TTC549 (cell line): ENCODE data around the gene AP1M2.
A peak's percentile ranks its signal among the peaks of the same experiment; 100 is the strongest.
"Not testable (repeated sequence)": the region's sequence is repeated elsewhere in the genome, so short reads cannot be mapped to it uniquely, and the experiment has no call there.

Experiments
- FAIRE-seq: peaks from 2 replicates; lab custom pipeline; 2012; peaks lifted over from hg19 to GRCh38; lab: Jason Lieb, UNC

The AP1M2 gene

DNA sequence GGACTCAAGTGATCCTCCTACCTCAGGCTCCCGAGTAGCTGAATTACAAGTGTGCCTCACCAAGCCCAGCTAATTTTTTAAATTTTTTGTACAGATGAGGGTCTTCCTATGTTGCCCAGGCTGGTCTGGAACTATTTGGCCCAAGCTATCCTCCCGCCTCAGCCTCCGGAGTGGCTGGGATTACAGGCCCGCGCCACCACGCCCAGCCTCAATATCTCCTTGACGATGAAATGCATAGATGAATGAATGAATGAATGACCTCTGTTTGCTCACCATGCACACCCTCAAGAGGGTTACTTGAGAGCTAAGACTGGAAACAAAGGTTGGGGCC is 14.9 kb upstream of the AP1M2 start:
- FAIRE-seq: no peak

DNA sequence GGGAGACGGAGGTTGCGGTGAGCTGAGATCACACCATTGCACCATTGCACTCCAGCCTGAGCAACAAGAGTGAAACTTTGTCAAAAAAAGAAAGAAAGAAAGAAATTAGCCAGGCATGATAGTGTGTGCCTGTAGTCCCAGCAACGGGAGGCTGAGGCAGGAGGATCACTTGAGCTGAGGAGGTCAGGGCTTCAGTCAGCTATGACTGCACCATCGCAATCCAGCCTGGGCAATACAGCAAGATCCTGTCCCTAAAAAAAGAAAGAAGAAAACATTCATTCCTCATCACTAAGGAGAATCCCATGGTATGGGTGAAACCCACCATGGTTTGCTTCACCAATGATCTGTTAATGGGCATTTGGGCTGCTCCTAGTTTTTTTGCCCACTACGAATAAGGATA is 13.0 kb upstream of the AP1M2 start:
- no peak for FAIRE-seq

DNA sequence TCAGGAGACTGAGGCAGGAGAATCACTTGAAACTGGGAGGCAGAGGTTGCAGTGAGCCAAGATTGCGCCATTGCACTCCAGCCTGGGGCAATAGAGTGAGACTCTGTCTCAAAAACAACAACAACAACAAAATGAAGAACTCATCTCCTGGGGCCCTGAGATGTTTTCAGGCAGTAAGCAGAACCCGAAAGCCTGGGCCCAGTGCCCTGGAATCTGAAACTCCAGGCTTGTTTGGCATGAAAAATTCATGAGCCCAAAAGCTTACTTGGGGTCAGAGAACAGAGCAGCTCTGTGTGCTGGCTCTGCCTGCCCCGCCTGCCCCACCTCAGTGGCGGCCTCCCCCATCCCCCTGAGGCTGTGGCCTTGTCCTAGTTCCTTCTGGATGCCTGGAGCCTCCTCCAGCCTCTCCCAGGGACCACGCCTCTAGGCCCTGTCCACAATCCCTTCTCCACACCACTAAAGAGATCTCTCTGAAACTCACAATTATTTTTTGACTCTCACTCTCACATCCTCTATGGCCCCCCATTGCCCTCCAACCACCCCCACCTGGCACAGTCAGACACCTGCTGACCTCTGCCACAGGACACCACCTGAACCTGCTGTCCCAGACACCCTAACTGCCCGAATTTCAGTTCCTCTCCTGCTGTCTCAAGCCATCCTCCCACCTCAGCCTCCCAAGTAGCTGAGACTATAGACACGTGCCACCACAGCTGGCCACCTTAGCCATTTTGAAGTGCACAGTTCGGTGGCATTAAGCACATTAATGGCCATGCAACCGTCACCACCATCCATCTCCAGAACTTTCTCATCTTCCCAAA is 6.9 kb upstream of the AP1M2 start:
- FAIRE-seq: no peak

DNA sequence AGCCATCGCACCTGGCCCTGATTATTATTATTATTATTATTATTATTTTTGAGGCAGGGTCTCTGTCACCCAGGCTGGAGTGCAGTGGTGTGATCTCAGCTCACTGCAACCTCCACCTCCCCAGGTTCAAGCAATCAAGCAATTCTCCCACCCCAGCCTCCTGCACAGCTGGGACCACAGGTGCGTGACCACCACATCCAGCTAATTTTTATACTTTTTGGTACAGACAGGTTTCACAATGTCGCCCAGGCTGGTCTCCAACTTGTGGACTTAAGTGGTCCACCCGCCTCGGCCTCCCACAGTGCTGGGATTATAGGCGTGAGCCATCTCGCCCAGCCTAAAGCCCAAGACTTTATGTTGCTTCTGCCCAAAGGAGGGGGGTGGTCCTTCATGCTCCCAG is 6.0 kb upstream of the AP1M2 start:
- no peak for FAIRE-seq

DNA sequence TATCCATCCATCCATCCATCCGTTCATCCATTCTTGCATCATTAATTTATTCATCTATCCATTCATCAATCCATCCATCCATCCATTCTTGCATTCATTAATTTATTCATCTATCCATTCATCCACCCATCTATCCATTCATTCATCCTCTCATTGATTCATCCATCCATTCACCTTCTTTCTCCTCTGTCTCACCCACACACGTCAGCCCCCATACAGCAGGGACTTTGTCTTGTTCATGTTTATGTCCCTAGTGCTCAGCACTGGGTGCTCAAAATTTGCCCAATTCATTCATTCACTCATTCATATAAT is 683 bp upstream of the AP1M2 start:
- FAIRE-seq: no peak

DNA sequence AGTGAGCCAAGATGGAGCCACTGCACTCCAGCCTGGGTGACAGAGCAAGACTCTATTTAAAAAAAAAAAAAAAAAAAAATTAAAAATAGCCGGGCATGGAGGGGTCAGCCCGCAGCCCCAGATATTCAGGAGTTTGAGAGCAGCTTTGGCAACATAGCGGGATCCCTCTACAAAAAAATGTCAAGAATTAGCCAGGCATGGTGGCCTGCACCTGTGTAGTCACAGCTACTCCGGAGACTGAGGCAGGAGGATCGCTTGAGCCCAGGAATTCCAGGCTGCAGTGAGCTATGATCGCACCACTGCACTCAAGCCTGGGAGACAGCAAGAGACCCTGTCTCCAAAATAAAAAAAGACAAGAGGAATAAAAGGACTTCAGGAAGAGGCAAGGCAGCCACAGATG is 716 bp downstream of the AP1M2 start:
- FAIRE-seq: no peak

DNA sequence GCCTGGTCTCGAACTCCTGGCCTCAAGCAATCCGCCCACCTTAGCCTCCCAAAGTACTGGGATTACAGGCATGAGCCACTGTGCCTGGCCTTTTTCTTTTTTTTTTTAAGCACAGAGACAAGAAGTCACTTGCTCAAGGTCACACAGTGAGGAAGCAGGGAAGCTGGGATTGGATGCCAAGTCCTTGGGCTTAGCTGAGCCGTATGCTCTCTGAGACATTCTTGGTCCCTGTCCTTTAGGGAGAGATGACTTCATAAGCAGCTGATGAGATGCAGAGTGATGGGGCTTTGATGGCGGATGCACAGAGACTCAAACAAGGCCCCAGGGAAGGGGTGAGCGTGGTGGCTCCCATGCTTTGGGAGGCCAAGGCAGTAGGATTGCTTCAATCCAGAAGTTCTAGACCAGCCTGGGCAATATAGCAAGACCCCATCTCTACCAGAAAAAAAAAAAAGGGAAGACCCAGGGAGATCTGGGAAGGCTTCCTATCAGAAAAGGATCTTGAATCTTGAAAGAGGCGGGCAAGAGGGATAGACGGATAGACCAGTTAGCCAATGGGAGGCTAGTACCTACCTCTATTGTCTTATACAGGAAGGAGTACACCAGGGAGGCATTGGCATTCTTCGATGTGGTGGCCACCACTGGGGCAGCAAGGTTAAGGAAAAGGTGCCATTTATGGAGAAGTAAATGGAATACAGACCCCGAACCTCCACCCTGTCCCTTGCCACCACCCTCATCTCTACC is 3.9 kb downstream of the AP1M2 start:
- no peak for FAIRE-seq

DNA sequence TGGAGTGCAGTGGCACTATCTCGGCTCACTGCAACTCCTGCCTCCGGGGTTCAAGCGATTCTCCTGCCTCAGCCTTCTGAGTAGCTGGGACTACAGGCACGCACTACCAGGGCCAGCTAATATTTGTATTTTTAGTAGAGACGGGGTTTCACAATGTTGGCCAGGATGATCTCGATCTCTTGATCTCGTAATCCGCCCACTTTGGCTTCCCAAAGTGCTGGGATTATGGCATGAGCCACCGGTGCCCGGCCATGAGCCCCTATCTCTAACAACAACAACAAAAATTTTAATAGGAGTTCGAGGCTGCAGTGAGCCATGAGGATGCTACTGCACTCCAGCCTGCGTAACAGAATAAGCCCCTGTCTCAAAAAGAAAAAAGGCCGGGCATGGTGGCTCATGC is 5.0 kb downstream of the AP1M2 start:
- FAIRE-seq: no peak

DNA sequence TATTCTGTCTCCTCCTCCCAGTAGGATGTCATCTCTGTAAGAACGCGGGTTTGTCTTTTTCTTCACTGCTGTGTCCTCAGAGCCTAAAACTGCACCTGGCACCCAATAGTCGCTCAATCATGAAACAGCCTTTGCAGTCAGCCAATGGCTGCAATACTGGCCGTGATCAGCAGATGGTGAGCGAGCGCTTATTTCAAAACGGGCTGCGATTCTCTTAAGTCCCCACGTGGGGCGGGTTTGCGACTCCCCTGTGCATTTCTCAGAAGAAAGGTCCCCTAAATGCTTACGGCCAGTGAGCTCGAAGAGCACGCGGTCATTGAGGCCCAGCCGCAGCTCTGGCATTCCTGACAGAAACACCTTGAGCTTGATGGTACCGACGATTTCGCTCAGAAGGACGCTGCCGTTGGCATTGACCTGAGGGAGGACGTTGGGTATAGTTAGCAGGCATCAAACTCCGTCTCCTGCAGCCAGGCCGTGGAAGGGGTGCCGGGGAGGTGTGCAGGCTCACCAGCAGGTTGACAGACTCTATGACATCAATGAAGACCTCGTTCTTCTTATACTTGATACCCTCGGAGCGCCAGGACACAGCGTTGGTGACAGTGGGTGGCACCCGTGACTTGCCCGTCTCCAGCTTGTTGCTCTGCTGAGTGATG is 6.0 kb downstream of the AP1M2 start:
- FAIRE-seq: peak; percentile 58

DNA sequence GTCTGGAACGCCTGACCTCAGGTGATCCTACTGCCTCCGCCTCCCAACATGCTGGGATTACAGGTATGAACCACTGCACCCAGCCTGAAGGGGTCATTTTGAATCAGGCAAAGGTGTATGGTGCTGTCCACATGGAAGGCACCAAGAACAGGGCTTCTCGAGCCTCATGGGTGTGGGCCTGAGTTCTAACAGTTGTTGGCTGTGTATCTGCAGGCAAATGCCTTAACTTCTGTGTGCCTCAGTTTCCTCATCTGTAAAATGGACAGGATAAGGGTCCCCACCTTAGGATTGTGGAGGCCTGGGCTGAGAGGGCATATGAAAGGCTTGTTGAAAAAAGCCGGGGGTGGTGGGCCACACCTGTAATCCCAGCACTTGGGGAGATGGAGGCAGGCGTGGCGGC is 9.2 kb downstream of the AP1M2 start:
- no peak for FAIRE-seq

DNA sequence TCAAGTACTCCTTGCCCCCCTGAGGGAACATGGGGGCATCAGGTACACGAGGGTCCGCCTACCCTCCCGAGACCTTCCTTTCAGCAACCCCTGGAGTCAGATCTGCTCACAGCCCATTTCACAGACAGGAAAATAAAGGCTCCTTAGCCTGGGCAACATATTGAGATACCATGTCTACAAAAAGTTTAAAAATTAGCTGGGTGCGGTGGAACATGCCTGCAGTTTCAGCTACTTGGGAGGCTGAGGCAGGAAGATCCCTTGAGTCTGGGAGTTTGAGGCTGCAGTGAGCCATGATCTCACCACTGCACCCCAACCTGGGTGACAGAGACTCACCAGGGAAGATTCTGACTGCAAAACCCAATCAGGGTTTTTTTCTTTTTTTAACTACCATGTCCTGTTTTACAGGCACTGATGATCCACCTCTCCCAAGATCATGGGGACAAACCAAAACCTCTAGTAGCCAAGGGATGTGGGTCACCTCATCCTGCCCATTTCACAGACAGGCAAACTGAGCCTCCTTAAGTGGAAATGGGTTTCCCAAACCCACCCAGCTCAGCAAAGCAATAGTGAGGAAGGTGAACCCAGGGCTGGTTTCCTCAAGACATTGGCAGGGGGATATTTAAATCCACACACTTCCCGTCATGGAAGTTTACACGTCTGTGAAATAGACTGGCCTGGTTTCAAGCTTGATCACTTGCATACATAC is 11.9 kb downstream of the AP1M2 start:
- FAIRE-seq: no peak

DNA sequence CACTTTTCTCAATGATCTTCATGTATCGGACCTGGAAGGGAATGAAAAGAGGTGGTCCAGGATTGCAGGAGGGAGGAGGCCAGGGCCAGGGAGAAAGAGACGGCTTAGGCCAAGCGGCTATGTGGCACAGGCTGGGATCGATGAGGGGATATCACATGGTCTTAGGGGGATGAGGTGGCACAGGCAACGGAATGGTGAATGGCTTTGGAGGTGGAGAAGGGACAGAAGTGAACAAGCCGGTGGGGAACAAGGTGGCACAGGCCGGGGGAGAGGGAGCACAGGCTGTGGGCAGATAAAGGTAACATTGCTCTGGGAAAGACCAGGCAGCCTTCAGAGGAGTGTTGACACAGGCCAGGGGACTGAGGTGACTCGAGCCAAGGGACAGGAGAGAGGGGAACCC is 12.7 kb downstream of the AP1M2 start:
- FAIRE-seq: no peak

DNA sequence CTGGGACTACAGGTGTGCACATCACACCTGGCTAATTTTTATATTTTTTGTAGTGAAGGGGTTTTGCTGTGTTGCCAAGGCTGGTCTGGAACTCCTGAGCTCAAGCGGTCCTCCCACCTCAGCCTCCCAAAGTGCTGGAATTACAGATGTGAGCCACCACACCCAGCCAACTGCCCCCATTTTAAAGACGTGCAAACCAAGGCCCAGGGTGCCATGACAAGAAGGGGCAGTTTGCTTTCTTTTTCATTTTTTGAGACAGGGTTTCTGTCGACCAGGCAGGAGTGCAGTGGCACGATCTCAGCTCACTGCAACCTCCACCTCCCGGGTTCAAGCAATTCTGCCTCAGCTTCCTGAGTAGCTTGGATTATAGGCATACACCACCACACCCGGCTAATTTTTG is 13.3 kb downstream of the AP1M2 start:
- not testable (repeated sequence) for FAIRE-seq

DNA sequence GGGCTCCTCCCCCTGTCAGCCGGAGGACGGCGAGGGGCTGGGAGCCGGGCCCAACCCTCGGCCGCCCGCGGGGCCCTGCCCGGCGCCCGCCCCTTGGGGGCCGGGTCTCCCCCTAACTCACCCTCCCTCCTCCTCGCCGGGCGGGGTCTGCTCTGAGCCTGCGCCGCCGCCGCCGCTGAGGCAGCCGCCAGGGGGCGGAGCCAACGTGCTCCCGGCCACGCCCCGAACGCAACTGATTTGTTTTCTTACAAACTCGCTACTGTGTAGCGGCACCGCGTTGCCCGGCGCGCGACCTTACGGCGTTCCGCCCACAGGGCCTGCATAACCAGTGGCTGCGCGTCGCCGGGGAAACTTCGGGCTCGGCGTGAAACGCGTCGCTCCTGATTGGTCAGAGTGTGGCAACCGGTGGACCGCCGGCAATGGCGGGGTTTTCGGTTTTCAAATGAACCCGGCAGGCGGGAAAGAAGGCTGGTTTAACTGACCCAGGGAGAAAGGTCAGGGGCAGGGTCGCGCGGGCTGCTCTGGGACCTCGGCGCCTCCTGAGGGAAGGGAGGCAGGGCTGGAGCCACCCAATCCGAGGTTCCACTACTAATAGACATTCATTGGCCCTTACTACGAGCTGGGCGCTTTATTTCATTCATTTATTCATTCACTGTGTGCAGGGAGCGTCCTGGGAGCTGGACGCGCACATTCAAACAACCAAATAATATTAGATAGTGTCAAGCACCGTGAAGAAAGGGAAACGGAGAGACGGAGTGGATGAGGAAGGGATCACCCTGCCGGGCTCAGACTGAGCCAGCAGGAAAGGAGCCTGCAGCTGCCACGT is 18.1 kb downstream of the AP1M2 start, which contains the start of gene CDKN2D:
TSS of gene CDKN2D (minus strand) at position 154 of the 826 bp plus-strand sequence. CDS start 326 bp downstream, outside the sequence.
- peak; percentile 91 for FAIRE-seq

DNA sequence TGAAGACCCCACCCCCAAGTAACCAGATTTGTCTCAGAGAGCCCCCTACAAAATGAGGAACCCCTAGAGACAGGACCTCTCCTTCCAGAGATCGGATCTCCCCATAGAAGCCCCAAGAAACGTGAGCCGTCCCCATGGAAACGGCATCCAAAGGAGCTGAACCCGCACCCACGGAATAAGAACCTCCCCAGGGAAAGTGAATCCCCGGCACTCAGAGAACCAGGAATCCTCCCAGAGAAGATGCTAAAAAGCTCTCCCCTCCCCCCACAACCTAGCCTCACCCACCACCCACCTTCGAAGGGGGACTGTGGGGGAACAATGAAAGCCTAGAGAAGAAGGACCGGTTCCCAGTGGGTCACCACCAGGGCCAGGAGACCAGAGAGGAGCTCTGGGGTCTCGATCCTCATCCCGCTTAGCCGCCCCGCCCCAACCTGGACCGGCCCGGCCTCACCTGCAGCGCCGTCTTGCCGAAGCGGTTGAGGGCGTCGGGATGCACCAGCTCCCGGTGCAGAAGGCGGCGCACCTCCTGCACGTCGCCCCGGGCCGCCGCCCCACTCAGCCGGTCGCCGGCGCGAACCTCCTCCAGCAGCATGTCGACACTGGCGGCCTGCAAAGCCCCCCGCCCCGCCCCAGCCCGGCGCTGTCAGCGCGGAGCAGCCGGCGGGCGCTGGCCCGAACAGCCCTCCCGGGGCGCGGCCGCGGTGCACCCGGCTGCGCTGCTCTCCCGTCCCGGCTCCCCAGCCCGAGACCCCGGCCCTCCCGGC is 18.9 kb downstream of the AP1M2 start:
- no peak for FAIRE-seq

DNA sequence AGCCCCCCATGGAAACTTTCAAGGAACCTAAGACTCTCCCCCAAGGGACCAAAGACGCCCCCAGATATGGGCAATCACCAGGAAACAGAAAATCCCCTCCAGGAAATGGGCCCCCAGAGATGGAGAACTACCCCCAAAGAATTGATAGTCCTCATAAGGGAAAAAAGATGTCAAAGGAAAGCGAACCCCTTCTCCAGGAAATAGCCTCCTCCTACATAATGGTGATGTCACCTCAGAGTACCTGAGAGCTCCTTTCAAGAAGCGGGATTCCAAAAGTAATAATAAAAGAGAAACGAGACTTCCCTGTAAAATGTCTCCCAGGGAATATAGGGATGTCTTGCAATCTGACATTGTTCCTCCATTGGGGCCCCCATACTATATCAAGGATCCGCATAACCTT is 19.5 kb downstream of the AP1M2 start:
- no peak for FAIRE-seq

DNA sequence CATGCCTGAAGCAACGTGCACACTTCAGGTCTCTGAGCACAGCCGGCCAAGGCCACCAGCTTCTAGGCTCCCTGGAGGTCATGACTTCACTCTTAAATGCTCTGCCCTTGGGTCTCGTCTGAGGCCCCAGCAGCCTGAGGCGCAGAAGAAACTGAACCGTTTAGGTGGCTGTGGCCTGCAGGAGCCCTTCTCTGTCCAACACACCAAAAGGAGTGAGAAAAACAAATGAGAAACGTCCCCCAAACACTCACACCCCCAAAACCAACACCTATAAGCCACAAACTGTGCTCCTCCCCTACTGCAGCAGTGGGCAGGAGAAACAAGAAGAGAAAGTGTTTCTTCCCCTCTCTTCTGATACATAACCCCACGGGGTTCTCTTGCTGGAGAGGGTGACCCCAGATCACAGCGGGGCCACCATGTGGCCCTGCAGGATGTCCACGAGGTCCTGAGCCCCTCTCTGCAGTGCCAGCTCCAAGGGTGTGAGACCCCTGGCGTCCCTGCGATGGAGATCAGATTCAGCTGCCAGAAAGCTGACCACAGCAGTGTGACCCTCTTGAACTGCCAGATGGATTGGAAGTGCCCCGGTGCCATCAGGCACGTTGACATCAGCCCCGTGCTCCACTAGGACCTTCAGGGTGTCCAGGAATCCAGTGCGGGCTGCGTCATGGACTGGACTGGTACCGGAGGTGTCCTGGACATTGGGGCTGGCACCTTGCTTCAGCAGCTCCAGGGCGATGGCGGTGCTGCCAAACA is 20.3 kb downstream of the AP1M2 start:
- FAIRE-seq: no peak

DNA sequence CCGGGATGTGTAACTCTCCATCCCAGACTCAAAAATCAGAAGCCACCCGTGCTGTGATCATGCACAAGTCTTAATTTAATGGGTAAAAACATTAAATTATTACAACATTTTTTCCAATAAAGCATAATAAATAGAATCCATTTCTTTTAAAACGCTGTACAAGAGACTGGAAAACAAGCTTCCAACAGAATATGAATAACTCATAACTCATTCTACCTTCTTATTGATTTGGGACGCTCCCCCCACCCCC is 20.8 kb downstream of the AP1M2 start:
- FAIRE-seq: no peak

DNA sequence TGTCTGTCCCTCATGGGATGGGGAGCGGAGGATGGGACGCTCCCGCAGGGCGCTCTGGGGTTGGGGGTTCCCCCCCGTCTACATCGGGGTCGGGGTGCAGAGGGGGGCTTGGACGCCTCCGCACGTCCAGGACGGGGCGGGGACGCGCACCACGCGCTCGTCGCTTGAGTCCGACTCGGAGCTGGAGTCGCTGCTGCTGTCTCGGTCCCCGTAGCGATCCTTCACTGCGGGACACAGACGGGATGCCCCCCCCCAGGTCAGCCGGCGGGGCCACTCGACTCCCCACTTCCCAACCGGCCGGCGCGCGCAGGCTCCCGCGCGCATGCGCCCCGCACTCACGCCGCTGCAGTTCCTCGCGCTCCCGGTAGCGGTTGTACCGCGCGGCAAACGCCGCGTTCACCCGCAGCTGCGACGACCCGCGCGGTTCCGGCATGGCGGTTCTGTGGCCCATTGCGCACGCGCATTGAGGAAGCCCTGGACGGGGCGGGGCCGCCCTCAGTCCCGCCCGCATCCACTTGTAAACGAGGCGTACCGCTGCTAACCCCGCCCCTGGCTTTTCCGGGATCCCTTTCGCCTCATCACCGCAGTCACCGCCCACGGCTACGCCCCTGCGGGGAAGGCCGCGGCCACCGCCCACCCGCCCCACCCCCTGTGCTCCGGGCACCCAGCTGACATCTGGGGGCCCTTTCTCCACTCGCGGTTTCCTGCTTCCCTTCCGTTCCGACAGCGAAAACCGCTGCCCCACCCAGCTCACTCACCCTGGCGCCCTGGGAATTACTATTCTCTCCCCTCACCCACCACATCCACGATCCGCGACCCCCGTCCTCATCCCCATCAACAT is 21.3 kb downstream of the AP1M2 start, which contains the start of gene KRI1:
TSS of gene KRI1 (minus strand) at position 444 of the 841 bp plus-strand sequence. CDS start at position 433, 11 bp downstream.
- FAIRE-seq: no peak
